ENCODE data around the gene MAK.
"Not testable (repeated sequence)": the region's sequence is repeated elsewhere in the genome, so short reads cannot be mapped to it uniquely, and the experiment has no call there.

Gene MAK

DNA sequence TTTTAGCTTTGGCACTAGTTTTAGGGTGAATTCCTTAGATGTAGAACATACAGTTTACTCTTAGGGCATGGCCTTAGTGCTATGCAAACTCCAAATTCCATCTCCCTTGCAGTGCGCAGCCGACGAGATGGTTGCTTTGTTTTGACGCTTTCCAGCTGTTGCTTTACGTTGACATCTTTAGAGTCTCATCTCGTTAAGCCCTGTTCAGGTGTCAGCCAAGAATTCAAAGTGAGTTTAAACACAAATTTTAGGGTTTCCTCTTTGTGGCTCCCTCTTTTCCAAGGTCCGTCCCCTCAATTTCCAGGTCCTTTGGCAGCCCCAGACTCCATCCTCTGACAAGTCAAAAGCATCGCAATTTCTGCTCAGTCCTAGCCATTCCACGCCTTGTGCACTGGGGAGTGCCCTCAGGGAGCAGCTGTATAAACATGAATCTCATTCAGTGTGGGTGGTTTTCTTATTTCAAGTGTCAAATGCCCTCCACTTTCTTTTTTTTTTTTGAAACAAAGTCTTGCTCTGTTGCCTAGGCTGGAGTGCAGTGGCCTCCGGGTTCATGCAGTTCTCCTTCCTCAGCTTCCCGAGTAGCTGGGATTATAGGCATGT lies 14.1 kb upstream of the MAK start:
- DNase-seq = no peak

DNA sequence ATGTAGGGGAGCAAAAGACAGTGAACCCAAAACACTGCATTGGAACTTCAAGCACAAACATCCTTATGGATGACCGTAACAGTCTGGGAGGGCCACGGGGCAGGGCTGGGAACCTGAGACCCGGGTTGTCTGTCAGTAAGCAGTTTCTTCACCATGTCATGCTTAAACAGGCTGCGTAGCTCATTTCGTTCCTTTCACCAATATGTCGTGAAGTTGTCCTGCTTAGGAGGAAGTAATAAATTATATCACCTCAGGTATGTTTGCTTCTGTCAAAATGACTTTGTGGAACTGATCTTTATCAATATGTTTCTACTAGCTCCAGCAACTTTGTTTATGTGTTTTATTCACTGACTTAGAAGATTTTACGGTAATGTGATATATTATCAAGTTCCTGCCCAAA lies 12.4 kb upstream of the MAK start:
- DNase-seq = no peak

DNA sequence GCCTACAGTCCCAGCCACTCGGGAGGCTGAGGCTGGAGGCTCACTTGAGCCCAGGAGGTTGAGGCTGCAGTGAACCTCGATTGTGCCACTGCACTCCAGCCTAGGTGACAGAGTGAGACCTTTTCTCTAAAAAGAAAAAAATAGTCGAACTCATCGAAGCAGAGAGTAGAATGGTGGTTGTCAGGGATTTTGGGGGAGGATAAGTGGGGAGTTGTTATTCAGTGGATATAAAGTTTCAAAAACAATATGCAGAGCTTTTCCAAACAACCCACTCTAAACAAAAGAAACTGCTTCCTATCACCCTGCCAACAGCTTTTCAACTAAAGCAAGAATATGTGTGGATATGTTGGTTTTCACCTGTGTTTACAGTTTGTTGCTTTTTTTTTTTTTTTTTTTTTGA lies 11.6 kb upstream of the MAK start:
- no peak for DNase-seq

DNA sequence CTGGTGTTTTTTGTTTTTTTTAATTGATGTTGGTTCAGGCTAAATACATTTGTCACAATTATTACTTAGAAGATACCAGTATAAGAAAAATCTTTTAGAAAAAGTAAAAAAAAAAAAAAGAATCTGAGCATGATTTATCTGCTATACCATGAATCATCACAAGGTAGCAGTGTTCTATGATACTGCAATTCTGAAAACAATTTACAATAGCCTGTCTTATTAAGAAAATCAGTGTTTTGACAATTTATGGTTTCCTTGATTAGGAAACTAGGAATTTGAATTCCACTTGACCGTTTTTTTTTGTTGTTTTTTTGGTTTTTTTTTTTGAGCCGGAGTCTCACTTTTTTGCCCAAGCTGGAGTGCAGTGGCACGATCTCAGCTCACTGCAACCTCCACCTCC lies 9.3 kb upstream of the MAK start:
- DNase-seq = peak; percentile 17

DNA sequence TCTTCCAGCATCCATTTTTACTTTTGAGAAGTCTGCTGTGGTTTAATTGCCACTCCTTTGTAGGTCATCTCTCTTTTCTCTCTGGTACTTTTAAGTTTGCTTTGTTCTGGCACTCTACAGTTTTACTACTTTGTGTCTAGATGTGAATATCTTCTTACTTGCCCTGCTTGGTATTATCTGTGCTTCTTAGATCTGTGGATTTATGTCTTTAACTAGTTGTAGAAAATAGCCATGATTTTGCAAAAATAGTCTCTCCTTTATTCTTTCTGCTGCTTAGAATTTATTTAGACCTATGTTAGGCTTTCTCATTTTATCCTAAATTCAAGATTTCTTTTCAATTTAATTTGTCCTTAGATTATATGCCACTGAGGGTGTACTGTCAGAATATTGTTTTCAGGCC lies 5.2 kb upstream of the MAK start:
- DNase-seq = no peak

DNA sequence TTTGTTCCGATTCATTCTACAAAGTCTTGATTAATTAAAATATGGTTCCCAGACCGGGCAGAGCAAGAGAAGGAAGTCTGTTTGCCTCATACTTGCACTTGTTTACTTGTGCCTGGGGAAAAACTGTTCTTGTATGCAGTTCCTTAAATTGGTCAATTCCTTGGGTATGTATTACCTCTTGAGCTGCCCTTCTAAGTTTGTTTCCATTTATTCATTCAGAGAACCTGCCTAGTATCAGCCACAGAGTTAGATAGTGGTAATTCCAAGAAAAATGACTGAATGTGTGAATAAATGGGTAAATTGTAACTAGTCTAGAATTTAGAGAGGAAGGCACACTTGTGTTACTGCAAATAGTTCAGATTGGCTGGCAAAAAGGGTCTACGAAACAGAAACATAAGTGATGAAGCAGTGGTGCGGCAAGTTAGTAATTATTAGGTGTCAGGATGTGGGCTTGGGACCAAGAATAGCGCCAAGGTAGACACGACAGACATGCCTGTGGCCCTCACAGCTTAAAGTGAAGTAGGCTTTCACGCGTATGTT lies 525 bp upstream of the MAK start:
- peak; percentile 23 for DNase-seq

DNA sequence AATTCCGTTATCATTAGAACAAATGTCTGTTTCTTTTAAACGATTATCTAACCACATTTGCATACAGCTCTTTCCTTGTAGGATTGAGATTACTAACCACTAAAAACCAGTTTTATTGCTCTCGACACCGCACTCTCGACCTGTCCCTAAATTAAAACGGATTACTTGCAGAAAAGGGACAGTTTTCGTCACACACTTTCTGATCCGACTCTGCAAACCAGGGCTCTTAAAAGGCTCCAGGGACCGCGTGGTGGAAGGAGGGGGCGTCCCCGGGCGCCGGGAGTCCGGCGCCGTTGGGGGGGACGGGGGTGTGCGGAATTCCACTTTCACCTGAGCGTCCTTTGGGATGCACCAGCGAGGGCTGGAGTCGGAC lies 731 bp downstream of the MAK start:
- DNase-seq = peak; percentile 67

DNA sequence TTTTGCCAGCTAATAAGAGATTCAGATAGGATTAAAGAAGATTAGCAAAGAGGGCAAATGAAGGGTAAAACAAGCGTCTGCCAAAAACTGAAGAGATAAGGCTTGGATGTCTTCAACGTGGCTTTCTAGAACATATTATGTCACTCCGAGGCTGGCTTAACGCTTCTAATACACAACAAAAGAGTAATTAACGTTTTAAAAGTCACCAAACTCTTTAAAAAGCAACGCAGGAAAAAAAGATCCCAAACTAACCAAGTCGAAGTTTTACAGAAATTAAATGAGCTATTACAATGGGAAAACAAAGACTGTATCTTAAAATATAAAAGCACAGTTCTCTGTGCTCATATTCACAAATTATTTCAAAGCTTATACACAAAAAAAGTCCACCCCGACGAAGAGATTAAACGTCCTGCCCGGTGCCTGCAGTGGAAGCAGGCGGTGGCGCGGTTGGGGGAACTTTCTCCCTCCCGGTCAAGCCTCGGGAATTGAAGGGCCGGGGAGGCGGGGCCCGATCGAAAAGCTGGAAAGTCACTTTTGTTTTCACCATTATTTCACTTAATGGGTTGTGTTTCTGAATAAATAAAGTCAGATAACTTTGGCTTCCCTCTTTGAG lies 1.2 kb downstream of the MAK start:
- DNase-seq = peak; percentile 48

DNA sequence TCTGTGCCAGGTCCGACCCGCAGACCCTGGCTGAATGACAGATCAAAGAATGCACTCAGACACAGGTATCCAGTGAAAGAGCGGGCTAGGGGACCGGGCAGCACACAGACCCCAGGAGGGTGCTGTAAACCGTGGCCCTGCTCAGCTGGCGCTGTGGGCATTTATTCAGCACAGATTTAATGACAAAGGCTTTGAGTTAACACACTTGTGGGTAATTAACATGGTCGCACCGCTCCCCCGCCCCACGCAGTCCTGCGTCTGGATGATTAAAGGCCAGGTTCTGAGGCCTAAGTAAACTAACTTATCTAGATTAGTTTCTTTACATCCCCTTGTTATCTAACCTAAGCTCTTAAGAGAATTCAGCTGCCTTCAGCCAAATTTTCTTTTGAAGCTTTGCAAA lies 3.5 kb downstream of the MAK start:
- no peak for DNase-seq

DNA sequence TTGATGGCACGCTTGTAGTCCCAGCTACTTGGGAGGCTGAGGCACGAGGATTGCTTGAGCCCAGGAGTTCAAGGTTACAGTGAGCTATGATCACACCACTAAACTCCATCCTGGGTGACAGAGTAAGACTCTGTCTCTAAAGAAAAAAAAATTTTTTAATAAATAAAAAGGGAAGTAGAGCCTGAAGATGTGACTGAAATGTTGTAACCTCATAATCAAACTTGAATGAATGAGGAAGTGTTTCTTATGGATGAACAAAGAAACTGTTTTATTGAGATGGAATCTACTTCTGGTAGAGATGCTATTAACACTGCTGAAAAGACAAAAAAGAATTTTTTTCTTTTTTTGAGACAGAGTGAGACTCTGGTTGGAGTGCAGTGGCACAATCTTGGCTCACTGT lies 6.7 kb downstream of the MAK start:
- DNase-seq = no peak

DNA sequence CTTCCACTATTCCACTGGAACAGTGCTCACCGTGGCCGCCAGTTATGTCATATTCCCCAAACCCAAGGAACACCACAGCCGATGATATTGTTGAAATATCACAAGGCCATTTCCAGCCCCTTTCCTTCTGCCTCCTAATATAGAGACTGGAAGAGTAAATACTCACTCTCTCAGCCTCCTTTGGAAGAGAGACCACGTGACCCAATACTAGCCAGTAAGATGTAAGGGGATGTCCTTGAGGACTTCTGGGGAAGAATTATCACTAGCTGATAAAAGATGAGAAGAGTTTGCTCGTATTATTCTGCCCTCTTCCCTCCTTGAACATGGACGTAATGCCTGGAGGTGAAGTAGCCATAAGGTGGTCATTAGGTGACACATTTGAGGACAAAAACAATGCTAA lies 13.5 kb downstream of the MAK start:
- DNase-seq = no peak

DNA sequence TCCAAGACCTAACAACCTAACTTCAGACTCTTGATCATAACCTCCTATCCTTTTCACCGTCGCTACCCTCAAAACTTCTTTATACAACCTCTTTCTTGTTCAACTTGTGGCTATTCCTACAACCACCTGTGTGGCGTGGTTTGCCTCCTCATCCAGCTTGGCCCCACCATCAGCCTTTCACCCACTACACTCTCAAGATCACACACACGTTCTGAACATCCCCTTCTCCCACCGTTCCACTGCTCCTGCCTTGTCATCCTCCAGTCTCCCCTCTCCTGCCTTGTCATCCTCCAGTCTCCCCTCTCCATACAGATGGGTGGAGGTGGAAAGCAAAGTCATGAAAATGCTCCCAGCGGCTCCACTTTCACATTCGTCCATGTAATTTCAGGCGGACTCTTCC lies 14.0 kb downstream of the MAK start:
- DNase-seq = no peak

DNA sequence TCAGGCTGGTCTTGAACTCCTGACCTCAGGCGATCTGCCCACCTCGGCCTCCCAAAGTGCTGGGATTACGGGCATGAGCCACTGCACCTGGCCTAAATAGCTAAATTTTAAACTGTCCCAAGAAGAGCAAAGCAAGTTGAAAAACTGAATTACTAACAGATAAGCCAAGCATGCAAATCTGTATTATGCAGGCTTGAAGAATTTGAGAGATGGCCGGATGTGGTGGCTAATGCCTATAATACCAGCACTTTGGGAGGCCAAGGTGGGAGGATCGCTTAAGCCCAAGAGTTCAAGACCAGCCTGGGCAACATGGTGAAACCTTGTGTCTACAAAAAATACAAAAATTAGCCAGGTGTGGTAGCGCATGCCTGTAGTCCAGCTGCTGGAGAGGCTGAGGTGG lies 24.2 kb downstream of the MAK start:
- not testable (repeated sequence) for DNase-seq

DNA sequence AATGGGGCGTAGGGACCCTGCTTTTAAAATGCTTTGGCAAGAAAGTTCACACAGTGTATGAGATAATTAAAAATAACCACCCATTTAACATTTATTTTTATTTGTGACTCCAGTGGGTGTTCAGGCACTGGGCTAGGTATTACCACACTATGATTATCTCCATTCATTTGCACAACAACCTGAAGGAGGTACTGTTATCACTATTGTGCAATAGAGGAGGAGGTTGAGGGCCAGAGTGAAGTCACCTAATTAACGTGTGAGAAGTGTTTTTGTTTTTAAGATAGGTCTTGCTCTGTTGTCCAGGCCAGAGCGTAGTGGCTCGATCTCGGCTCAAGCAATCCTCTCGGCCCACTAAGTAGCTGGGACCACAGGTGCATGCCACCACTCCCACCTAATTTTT lies 29.2 kb downstream of the MAK start:
- DNase-seq = no peak

DNA sequence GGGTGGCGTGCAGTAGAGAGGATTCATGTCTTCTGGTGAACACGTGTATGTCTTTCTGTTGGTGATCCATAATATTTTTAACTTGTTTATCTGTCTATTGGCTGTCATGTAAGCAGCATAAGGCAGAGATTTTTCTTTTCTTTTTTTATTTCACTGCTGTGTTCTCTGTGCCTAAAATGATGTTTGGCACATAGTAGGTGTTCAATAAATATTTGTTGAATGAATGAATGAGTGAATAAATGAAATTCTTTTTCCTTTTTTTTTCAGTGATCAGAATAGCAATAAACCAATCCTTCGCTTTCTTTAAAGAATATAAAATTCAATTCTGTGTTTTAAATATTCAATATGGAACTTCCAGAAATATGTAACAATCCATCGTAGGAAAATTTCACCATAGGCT lies 30.0 kb downstream of the MAK start:
- no peak for DNase-seq

DNA sequence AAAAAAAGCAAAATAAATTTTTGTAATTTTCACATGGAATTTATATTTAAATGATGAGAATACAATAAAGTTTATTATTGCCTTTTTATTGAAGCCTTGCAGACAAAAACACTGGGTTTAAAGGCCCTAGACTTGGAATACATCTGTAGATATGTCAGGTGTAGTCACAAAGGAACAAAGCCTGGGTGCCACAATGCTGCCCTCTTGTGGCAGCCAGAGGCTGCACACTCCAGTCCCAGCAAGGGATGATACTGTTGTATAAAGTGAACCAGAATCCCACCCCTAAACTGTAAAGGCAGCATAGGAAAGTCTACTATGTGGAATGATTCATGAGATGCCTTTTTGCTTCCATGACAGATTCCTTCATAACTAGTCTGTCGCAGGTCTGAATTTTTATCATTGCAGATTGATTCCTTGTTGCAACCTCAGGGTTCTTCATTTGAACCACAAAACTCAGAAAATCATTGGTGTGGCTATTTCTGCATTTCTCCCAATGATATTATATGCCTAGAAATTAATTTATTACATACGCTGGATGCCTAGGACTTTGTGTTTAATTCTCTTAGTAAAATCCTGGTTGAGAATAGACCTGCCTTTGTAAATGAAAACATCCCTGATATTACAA lies 37.0 kb downstream of the MAK start:
- peak; percentile 65 for DNase-seq

DNA sequence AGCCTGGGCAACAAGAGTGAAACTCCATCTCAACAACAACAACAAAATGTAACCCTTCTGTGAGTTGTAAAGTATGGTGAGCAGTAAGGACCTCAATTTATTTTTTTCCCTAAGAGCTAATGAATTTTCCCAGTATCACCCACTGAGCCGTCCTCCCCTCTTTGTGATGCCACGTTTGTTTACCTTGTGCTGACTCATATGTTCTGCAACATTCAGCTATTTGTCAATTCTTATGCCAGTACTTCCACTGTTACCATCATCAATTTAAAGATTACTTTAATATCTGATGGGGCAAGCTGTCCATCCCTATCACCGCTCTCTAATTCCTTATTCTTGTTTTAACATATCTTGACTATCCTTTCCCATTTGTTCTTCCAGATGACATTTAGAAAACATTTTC lies 37.5 kb downstream of the MAK start:
- peak; percentile 42 for DNase-seq

DNA sequence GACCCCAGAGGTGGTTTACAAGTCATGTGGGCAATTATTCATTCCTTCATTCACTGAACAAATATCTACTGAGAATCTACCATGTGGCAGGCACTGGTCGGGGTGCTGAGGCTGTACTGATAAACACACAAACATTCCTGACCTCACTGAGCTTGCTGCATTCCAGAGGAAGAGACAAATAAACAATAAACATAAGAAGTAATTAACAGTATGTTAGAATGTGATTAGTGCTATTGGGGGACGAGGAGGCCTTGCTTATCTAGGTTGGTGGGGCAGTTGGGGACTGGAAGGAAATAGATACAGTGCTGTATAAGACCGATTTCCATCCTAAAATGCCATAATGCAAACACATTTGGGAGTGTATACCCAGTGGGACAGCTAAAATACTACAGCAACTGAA lies 44.1 kb downstream of the MAK start:
- no peak for DNase-seq

DNA sequence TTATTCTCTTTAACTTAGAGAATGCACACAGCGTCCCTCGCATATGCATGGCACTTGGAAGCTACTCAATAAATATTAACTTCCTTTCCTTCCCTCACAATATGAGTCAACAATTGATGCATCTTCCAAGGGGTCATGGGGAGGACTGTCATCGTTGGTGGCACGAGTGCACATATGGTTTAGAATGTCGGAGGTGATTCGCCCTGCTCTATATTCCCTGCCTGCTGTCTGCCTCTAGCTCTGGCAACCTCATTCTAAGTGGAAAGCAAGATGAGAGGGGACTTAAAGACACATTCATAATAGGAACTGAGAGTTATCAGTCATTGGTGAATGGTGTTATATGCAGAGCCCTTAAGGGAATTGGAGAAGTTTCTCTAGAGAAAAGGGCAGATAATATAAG lies 44.6 kb downstream of the MAK start:
- DNase-seq = no peak

DNA sequence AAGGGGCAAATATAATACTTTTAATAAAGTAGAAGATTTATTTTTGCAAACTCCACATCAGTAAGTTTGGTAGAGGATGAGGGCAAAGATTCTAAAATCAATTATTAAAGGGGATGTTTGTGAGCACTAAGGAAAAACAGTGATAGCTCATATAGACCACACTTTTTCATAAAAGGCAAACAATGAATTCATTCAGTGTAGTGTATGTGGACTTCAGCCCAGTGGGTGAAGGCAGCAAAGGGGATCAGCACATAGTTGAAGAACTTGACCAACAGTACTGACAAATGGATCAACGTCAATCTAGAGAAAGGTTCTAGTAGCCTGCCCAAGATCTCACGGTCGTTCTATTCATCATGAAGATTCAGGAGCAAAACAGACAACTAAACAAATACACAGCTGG lies 45.3 kb downstream of the MAK start:
- DNase-seq = no peak

DNA sequence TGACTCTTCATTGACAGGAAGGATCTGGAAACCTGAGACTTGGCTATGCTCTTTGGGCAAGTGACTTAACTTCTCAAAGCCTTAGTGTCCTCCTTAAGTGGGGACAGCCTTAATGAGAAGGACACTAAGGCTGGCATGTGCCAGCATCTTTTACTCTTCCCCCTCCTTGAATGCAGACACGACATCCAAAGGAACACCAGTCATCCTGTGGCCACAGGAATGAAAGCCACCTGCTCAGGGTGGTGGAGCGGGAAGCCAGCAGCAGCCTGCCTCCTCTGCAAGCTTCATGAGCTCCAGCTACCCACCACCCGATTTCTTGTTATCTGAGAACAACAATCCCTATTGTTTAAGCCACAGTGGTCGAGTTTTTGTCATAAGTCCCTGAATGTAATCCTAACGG lies 46.2 kb downstream of the MAK start:
- no peak for DNase-seq

DNA sequence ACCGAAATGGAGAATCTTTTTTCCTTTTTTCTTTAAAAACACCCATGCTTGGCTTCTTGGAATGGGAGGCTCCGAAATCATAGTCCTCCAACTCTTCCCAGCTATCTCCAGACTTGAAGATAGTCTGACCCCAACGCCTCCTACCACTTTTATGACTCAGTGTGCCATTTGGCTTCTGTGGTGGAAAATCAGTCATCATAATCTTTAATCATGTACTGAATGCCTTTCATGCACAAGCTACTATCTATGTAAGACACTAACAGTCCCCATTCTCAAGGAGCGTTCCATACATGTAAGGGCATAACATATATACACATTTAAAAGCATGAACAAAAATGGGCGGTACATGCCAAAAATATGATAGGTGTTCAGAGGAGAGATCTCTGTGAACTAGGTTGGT lies 46.7 kb downstream of the MAK start:
- DNase-seq = no peak

DNA sequence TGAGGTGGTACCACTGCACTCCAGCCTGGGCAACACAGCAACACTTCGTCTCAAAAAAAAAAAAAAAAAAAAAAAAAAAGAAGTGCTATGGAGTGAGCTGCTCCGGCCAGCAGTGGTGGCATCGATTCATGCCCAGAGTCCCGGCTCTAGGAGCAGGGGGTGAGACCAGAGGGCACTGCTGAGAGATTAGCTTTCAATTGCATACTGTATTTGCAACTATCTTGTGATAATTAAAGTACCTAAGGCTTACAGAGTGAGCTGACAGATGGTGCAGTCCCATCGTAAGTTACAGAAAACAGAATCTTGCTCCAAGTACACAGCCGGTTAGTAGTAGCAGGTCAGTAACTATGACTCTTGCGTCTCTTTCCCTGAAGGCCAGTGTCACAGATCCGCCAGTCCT lies 59.3 kb downstream of the MAK start:
- no peak for DNase-seq

DNA sequence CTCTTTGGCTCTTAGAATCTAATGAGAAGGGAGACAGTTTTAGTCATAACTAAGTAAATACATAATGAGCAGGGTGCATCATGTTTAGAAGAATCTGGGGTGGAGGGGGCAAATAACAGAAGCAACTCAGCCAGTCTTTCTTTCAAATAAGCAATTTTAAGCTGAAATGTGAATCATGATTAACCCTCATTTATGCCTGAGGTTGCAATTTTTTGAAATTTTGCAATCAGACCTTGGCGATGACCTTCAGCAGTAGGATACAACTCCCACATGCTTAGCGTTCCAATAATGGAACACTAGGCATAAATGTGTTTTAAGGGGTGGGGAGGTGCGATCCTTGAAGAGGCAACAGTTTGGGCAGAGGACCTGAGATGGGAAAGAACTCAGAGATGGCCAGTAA lies 60.1 kb downstream of the MAK start:
- no peak for DNase-seq

DNA sequence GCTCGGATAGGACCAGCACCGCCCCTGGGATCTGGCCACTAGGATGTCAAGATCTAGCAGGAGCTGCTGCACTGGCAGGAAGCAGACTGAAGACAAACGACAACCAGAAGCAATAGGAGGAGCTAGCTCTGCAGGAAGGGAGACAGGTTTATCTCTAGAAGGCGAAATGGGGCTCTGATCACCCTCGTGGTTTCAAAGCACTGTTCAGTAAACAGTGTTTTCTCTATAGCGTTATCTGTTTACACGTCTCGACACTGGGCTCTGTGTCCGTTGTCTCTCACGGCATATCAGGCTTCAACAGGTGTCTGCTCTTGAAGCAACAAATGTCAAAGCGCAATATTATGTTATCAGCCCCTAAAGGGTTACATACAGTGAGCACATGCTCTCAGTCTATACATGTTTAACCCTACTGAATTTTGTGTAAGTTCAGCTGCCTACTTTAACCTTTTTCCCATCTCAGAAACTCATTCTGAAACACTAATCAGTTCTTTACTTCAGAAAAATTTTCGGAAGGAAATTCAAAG lies 66.9 kb downstream of the MAK start:
- DNase-seq = no peak
